GM23338 (cell line): ENCODE measurements around the gene CDH23. TPM values are rescaled to one million over a fixed set of nuclear protein-coding genes. Genes with fewer than 3 reads are reported as not detected.

Source experiments
- ATAC-seq: fragments of 200-7000 bp; cut with Tn5 transposase; 3 replicates; pipeline ENCODE4 v1.9.1; 2020
- DNase-seq: peaks from one replicate; pipeline ENCODE4 v3.0.0-alpha.2; 2015; ENCODE audit warnings: low spot score
- H2AFZ ChIP-seq: fragments of 200-600 bp; sonication (generic); 2 replicates; pipeline ENCODE4 v1.8.0; 2016; ENCODE audit warnings: antibody characterized with exemption, mild to moderate bottlenecking, moderate library complexity
- H3F3A ChIP-seq: fragments of 200-600 bp; sonication (generic); replicated peaks from 2 replicates; pipeline ENCODE4 v1.8.0; 2017; ENCODE audit warnings: antibody characterized with exemption, mixed run types, low read depth
- H3K27ac ChIP-seq: fragments of 200-600 bp; sonication (generic); 2 replicates; pipeline ENCODE4 v1.6.1; 2016; ENCODE audit warnings: low read depth
- H3K27me3 ChIP-seq: fragments of 200-600 bp; sonication (generic); 2 replicates; pipeline ENCODE4 v1.8.0; 2016; ENCODE audit warnings: mild to moderate bottlenecking, mixed run types, moderate library complexity; ENCODE audit not compliant: insufficient read depth
- H3K36me3 ChIP-seq: fragments of 200-600 bp; sonication (generic); 2 replicates; pipeline ENCODE4 v1.8.0; 2016; ENCODE audit warnings: mild to moderate bottlenecking; ENCODE audit not compliant: insufficient read depth
- H3K4me1 ChIP-seq: fragments of 200-600 bp; sonication (generic); 2 replicates; pipeline ENCODE4 v1.8.0; 2016; ENCODE audit warnings: mild to moderate bottlenecking, moderate library complexity; ENCODE audit not compliant: insufficient read depth
- H3K4me2 ChIP-seq: fragments of 200-600 bp; sonication (generic); 2 replicates; pipeline ENCODE4 v1.7.1; 2017; ENCODE audit warnings: mixed run types
- H3K4me3 ChIP-seq: fragments of 200-600 bp; sonication (generic); 2 replicates; pipeline ENCODE4 v1.6.1; 2016; ENCODE audit warnings: mixed run types
- H3K79me2 ChIP-seq: fragments of 200-600 bp; sonication (generic); replicated peaks from 2 replicates; pipeline ENCODE4 v1.8.0; 2017; ENCODE audit warnings: mild to moderate bottlenecking; ENCODE audit not compliant: insufficient read depth
- H3K9me2 ChIP-seq: fragments of 200-600 bp; sonication (generic); 2 replicates; pipeline ENCODE4 v1.8.0; 2017; ENCODE audit not compliant: insufficient read depth
- H4K20me1 ChIP-seq: fragments of 200-600 bp; sonication (generic); replicated peaks from 2 replicates; pipeline ENCODE4 v1.8.0; 2017; ENCODE audit warnings: mild to moderate bottlenecking; ENCODE audit not compliant: insufficient read depth
- H3K27ac Mint-ChIP-seq: 2 replicates; pipeline ENCODE4 v1.8.0; 2020; ENCODE audit warnings: inconsistent platforms, mild to moderate bottlenecking, moderate library complexity, mixed read lengths
- H3K27me3 Mint-ChIP-seq: 3 replicates; pipeline ENCODE4 v1.8.0; 2022; ENCODE audit warnings: low read depth, mild to moderate bottlenecking, moderate library complexity, mixed read lengths, inconsistent platforms; ENCODE audit not compliant: insufficient read depth, poor library complexity
- H3K36me3 Mint-ChIP-seq: 3 replicates; pipeline ENCODE4 v1.8.0; 2021; ENCODE audit warnings: low read depth, mild to moderate bottlenecking, inconsistent platforms, moderate library complexity, mixed read lengths
- H3K4me1 Mint-ChIP-seq: 3 replicates; pipeline ENCODE4 v1.8.0; 2020; ENCODE audit warnings: mild to moderate bottlenecking, inconsistent platforms, mixed read lengths
- H3K4me3 Mint-ChIP-seq: 3 replicates; pipeline ENCODE4 v1.8.0; 2021; ENCODE audit warnings: moderate library complexity, mild to moderate bottlenecking, inconsistent platforms, mixed read lengths
- H3K9me3 Mint-ChIP-seq: 3 replicates; pipeline ENCODE4 v1.8.0; 2020; ENCODE audit warnings: moderate library complexity, mild to moderate bottlenecking, inconsistent platforms, mixed read lengths
- CTCF ChIP-seq, 2 experiments: fragments of 200-600 bp in 1 of 2; sonication (generic) in 1 of 2; conservative IDR thresholded peaks; 2 replicates each; pipeline versions ENCODE4 v1.5.1 to v1.6.1; 2016 to 2017; ENCODE audit warnings: antibody characterized with exemption in 2 of 2, low read depth in 2 of 2, mild to moderate bottlenecking in 2 of 2, moderate library complexity in 1 of 2
- EZH2phosphoT487 ChIP-seq: fragments of 200-600 bp; sonication (generic); IDR thresholded peaks from one replicate; pipeline ENCODE4 v1.8.1; 2018; ENCODE audit warnings: antibody characterized with exemption; ENCODE audit not compliant: unreplicated experiment
- JUNB ChIP-seq: IDR thresholded peaks from one replicate; pipeline ENCODE4 v1.6.1; 2016; ENCODE audit warnings: antibody characterized with exemption; ENCODE audit not compliant: unreplicated experiment
- POLR2AphosphoS5 ChIP-seq: IDR thresholded peaks from 2 replicates; pipeline ENCODE4 v1.6.1; 2016; ENCODE audit warnings: antibody characterized with exemption, low read depth
- STAT1 ChIP-seq: IDR thresholded peaks from one replicate; pipeline ENCODE4 v1.6.1; 2016; ENCODE audit warnings: antibody characterized with exemption; ENCODE audit not compliant: unreplicated experiment
- polyA plus RNA-seq: library from polyadenylated mRNA; unstranded; fragments of >200 nt; fragmentation: Nextera tagmentation; extraction: Ambion mirVana; gene quantifications from 2 replicates; pipeline ENCODE4 v1.2.1, GENCODE V29; 2016
- total RNA-seq: library from RNA; depleted of rRNA; stranded (reverse); fragments of >200 nt; shearing (Covaris generic); gene quantifications from 2 replicates; pipeline ENCODE4 v1.2.3, GENCODE V29; 2014
- TF ChIP-seq, protein P1 (sequence below): IDR thresholded peaks from 2 replicates; pipeline ENCODE4 v1.6.1; 2016; ENCODE audit warnings: antibody characterized with exemption

Gene CDH23
- total and polyA plus RNA-seq, 2 experiments from 2014 or later: 0.95 to 4.3 TPM

GRCh38 chr10:71483885-71484751, 87.4 kb downstream of the CDH23 start:
- H2AFZ ChIP-seq: no peak overlapping the region
- peaks cover 6% of the 10 kb centered on the region for H3K9me3 Mint-ChIP-seq
- H3K9me2 ChIP-seq: no peaks in the 10 kb centered on the region
- H3K4me2 ChIP-seq: no peak overlapping the region
- H3K4me3 ChIP-seq: no peak overlapping the region
- no peaks in the 10 kb centered on the region for H4K20me1 ChIP-seq
- no peak overlapping the region for H3K4me3 Mint-ChIP-seq
- H3K36me3 Mint-ChIP-seq: peaks cover 3% of the 10 kb centered on the region; the same call in 1 of the 3 replicates
- peak; percentile 41 for DNase-seq
- H3K4me1 Mint-ChIP-seq: peaks cover 4% of the 10 kb centered on the region
- no peaks in the 10 kb centered on the region for H3K36me3 ChIP-seq
- ATAC-seq: peak; percentile 37
- no peaks in the 10 kb centered on the region for H3K27me3 ChIP-seq
- no peak for TF ChIP-seq EZH2phosphoT487
- no peak for TF ChIP-seq JUNB
- TF ChIP-seq CTCF (conservative IDR thresholded peaks at IDR 0.05; ENCODE audit: low read depth in 2 of 2): peak in 1 of 2 experiments; percentile 43; a peak in 2 of 4 replicates
- H3K27me3 Mint-ChIP-seq: peaks cover 15% of the 10 kb centered on the region
- no peaks in the 10 kb centered on the region for H3K79me2 ChIP-seq
- H3K27ac ChIP-seq: no peak overlapping the region
- no peaks in the 10 kb centered on the region for H3F3A ChIP-seq
- no peak overlapping the region for H3K27ac Mint-ChIP-seq
- H3K4me1 ChIP-seq: no peaks in the 10 kb centered on the region

DNA sequence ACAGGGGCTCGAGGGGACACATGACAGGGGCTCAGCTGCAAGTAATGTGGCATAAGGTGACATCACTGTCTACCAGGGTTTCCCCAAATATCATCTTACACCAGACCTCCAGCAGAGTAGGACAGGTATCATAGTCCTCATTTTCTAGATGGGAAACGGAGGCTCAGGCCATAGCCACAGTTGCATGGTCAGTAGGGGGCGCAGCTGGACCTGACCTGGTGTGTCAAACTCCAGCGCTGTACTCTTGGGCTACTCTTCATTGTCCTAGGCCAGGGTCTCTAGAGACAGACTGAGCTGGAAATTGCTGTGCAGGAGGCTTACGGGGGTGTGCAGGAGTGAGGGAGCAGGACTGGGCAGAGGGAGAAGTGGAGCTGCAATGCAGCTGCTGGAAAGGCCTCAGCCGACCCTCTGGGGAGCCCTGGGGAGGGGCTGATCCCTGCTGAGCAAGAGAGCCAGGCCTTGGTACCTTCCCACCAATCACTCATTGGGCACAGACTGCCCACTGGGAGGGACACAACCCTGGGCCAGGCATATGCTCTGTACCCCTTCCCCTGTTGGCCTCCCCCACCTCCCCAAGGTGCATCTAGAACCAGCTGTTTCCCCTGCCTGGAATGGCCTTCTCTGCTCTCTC, 89.9 kb downstream of the CDH23 start:
- Histone ChIP-seq H3K4me3 (no peak overlapping the region), H3K79me2 (no peaks in the 10 kb centered on the region), H3K9me2 (no peaks in the 10 kb centered on the region), H3K27ac (no peak overlapping the region), H3F3A (no peaks in the 10 kb centered on the region), H3K4me1 (no peaks in the 10 kb centered on the region), H3K4me2 (no peak overlapping the region), H3K27me3 (no peaks in the 10 kb centered on the region), H2AFZ (no peak overlapping the region), H4K20me1 (no peaks in the 10 kb centered on the region), H3K36me3 (no peaks in the 10 kb centered on the region)
- no peak overlapping the region for H3K4me3 Mint-ChIP-seq
- peaks cover 18% of the 10 kb centered on the region for H3K9me3 Mint-ChIP-seq
- H3K36me3 Mint-ChIP-seq: peaks cover 6% of the 10 kb centered on the region; the same call in 1 of the 3 replicates
- ATAC-seq (peak; percentile 97), DNase-seq (peak; percentile 89)
- H3K27ac Mint-ChIP-seq: no peak overlapping the region
- H3K4me1 Mint-ChIP-seq: peaks cover 4% of the 10 kb centered on the region
- TF ChIP-seq POLR2AphosphoS5: no peak
- peak; percentile 86 to 97 for TF ChIP-seq CTCF (conservative IDR thresholded peaks at IDR 0.05; ENCODE audit: low read depth in 2 of 2)
- TF ChIP-seq STAT1: no peak
- TF ChIP-seq, protein P1, sequence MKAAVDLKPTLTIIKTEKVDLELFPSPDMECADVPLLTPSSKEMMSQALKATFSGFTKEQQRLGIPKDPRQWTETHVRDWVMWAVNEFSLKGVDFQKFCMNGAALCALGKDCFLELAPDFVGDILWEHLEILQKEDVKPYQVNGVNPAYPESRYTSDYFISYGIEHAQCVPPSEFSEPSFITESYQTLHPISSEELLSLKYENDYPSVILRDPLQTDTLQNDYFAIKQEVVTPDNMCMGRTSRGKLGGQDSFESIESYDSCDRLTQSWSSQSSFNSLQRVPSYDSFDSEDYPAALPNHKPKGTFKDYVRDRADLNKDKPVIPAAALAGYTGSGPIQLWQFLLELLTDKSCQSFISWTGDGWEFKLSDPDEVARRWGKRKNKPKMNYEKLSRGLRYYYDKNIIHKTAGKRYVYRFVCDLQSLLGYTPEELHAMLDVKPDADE: no peak
- H3K27me3 Mint-ChIP-seq: peaks cover 14% of the 10 kb centered on the region
